ENCODE results near the gene SARDH.

The SARDH gene

GRCh38 chr9:133618726-133619125, 119.4 kb downstream of the SARDH start:
- no peak for DNase-seq

- no peak for DNase-seq
These were observed 121.3 kb downstream of the SARDH start for GRCh38 chr9:133616643-133617405.

GRCh38 chr9:133615606-133616188, 122.5 kb downstream of the SARDH start:
- no peak for DNase-seq

GRCh38 chr9:133615186-133615585, 123.0 kb downstream of the SARDH start:
- no peak for DNase-seq

- DNase-seq = no peak
These were observed 123.5 kb downstream of the SARDH start for GRCh38 chr9:133614678-133615077.

- DNase-seq = no peak
These were observed 124.1 kb downstream of the SARDH start for GRCh38 chr9:133614056-133614455.

All from RPMI8226 (cell line).